OCI-LY7 (cell line): ENCODE data around the gene SARS2. TPM values are rescaled to one million over a fixed set of nuclear protein-coding genes. Genes with fewer than 3 reads are reported as not detected.

Experiments
- BruUV-seq: library from RNA; stranded (reverse); fragments of 400-500 nt; replicated peaks from 2 replicates; lab custom pipeline; 2021; lab: Mats Ljungman, UMichigan
- CTCF ChIA-PET: fragments of 300-600 bp; sonication (Branson Sonifier 250); formaldehyde crosslinking; loops from one replicate; lab custom pipeline; 2022; ENCODE audit warnings: antibody characterized with exemption; ENCODE audit not compliant: unreplicated experiment; lab: Charles Lee
- POLR2A ChIA-PET: fragments of 300-600 bp; sonication (Branson Sonifier 250); formaldehyde crosslinking; loops from one replicate; lab custom pipeline; 2022; ENCODE audit warnings: antibody characterized with exemption; lab: Charles Lee
- DNase-seq: peaks from one replicate; pipeline ENCODE4 v3.0.0-alpha.2; 2015; ENCODE audit warnings: low spot score
- H2AFZ ChIP-seq: fragments of 200-600 bp; sonication (generic), shearing (Covaris generic); 2 replicates; pipeline ENCODE4 v1.6.1; 2014; ENCODE audit warnings: mild to moderate bottlenecking, antibody characterized with exemption, low read length, moderate library complexity
- H3K27ac ChIP-seq: fragments of 200-600 bp; sonication (generic); 2 replicates; pipeline ENCODE4 v1.5.1; 2014; ENCODE audit warnings: mixed run types, low read depth, mild to moderate bottlenecking, moderate library complexity, low read length, inconsistent platforms; ENCODE audit not compliant: poor library complexity, severe bottlenecking
- H3K36me3 ChIP-seq: fragments of 200-600 bp; sonication (generic); 2 replicates; pipeline ENCODE4 v1.6.1; 2014; ENCODE audit warnings: mild to moderate bottlenecking, antibody characterized with exemption, low read length, moderate library complexity, mixed read lengths; ENCODE audit not compliant: insufficient read depth
- H3K4me1 ChIP-seq: fragments of 200-600 bp; sonication (generic); 2 replicates; pipeline ENCODE4 v1.5.1; 2014; ENCODE audit warnings: mild to moderate bottlenecking, low read length; ENCODE audit not compliant: insufficient read depth, poor library complexity, severe bottlenecking
- H3K4me2 ChIP-seq: fragments of 200-600 bp; sonication (generic); 2 replicates; pipeline ENCODE4 v1.6.1; 2014; ENCODE audit warnings: mild to moderate bottlenecking, low read length
- H3K4me3 ChIP-seq: fragments of 200-600 bp; sonication (generic); 2 replicates; pipeline ENCODE4 v1.5.1; 2014; ENCODE audit warnings: mild to moderate bottlenecking, low read depth, low read length; ENCODE audit not compliant: poor library complexity, severe bottlenecking
- H3K79me2 ChIP-seq: fragments of 200-600 bp; sonication (generic); 2 replicates; pipeline ENCODE4 v1.6.1; 2016; ENCODE audit warnings: low read depth, mild to moderate bottlenecking, low read length, moderate library complexity, mixed read lengths; ENCODE audit not compliant: insufficient read depth
- H3K9me2 ChIP-seq: fragments of 200-600 bp; sonication (generic); 2 replicates; pipeline ENCODE4 v1.6.1; 2016; ENCODE audit warnings: mild to moderate bottlenecking, low read length, mixed read lengths; ENCODE audit not compliant: insufficient read depth
- H3K9me3 ChIP-seq: fragments of 200-600 bp; sonication (generic); 2 replicates; pipeline ENCODE4 v1.6.1; 2014; ENCODE audit warnings: mild to moderate bottlenecking, mixed run types, low read length, mixed read lengths
- H4K20me1 ChIP-seq: fragments of 200-600 bp; sonication (generic); 2 replicates; pipeline ENCODE4 v1.6.1; 2014; ENCODE audit warnings: mild to moderate bottlenecking, antibody characterized with exemption, low read length, moderate library complexity, mixed read lengths; ENCODE audit not compliant: insufficient read depth
- CTCF ChIP-seq: fragments of 200-600 bp; sonication (generic); conservative IDR thresholded peaks from 2 replicates; pipeline ENCODE4 v1.5.1; 2014; ENCODE audit warnings: mild to moderate bottlenecking, antibody characterized with exemption, low read length, moderate library complexity, mixed read lengths
- EZH2phosphoT487 ChIP-seq: fragments of 200-600 bp; sonication (generic); IDR thresholded peaks from 2 replicates; pipeline ENCODE4 v1.6.1; 2018; ENCODE audit warnings: low read depth, borderline replicate concordance, mild to moderate bottlenecking, mixed run types, antibody characterized with exemption, low read length, moderate library complexity, mixed read lengths
- intact Hi-C: fragments of 100-400 bp; cut with micrococcal nuclease; formaldehyde crosslinking; loops from one replicate; pipeline ENCODE4 v1.10.0; 2022; ENCODE audit not compliant: unreplicated experiment
- total RNA-seq, 2 experiments: library from RNA; depleted of rRNA in 1 of 2; stranded (reverse); fragments of >200 nt in 1 of 2; shearing (Covaris generic) in 1 of 2; gene quantifications; 2 replicates each; pipeline ENCODE4 v1.2.3, GENCODE V29; 2014 to 2022

SARS2 gene
- total RNA-seq, 2 experiments from 2014 or later = 37.7 to 52.8 TPM

GRCh38 chr19:38975214-38975860 is 44.8 kb upstream of the SARS2 start, which contains the start of gene FBXO17:
Gene FBXO17 (minus strand): TSS chr19:38975742. CDS start chr19:38950319, 25,423 bp downstream.
- Histone ChIP-seq H3K4me2 (no peak within 1 kb of the TSS), H3K27ac (no peak within 1 kb of the TSS), H3K4me3 (no peak within 1 kb of the TSS), H2AFZ (no peak within 1 kb of the TSS), H3K9me3 (0 out of 2 replicates have a peak, but pooled peaks cover under 1% of the 10 kb centered on the region), H3K36me3 (no peaks in the 10 kb centered on the region), H3K4me1 (no peaks in the 10 kb centered on the region), H3K79me2 (no peaks in the 10 kb centered on the region), H3K9me2 (no peaks in the 10 kb centered on the region), H4K20me1 (no peaks in the 10 kb centered on the region)
- no peak for TF ChIP-seq CTCF
- intact Hi-C loops = no loop called here
- CTCF ChIA-PET = no interaction called here
- POLR2A ChIA-PET = no interaction called here
- no TSS peak for BruUV-seq
- DNase-seq = no peak

- ChIA-PET POLR2A (no interaction called here), CTCF (no interaction called here)
- no peaks in the 10 kb centered on the region for H3K9me2 ChIP-seq
- no peaks in the 10 kb centered on the region for H3K4me1 ChIP-seq
- H2AFZ ChIP-seq = no peak overlapping the region
- no peak for DNase-seq
- H3K9me3 ChIP-seq = no peaks in the 10 kb centered on the region
- H3K79me2 ChIP-seq = no peaks in the 10 kb centered on the region
- TF ChIP-seq CTCF (no peak), EZH2phosphoT487 (no peak)
- intact Hi-C loops = no loop called here
- BruUV-seq = no TSS peak
- H3K4me2 ChIP-seq = no peak overlapping the region
- no peaks in the 10 kb centered on the region for H3K36me3 ChIP-seq
- H3K4me3 ChIP-seq = no peak overlapping the region
- no peak overlapping the region for H3K27ac ChIP-seq
- no peaks in the 10 kb centered on the region for H4K20me1 ChIP-seq
Observed at GRCh38 chr19:38974624-38975213, 44.2 kb upstream of the SARS2 start.

GRCh38 chr19:38971672-38972071 is 41.1 kb upstream of the SARS2 start:
- Histone ChIP-seq H3K27ac (no peak overlapping the region), H3K9me2 (no peaks in the 10 kb centered on the region), H3K36me3 (no peaks in the 10 kb centered on the region), H3K79me2 (no peaks in the 10 kb centered on the region), H3K4me1 (no peaks in the 10 kb centered on the region), H4K20me1 (no peaks in the 10 kb centered on the region), H2AFZ (no peak overlapping the region), H3K4me3 (no peak overlapping the region), H3K4me2 (no peak overlapping the region), H3K9me3 (no peaks in the 10 kb centered on the region)
- TF ChIP-seq CTCF (no peak), EZH2phosphoT487 (no peak)
- no TSS peak for BruUV-seq
- intact Hi-C loops = no loop called here
- no peak for DNase-seq
- CTCF ChIA-PET = no interaction called here
- POLR2A ChIA-PET = interaction anchor here (0.6 kb wide), 1 partner anchor 21 kb away, joined by 3 read pairs; no protein-coding TSS in a partner anchor
